NCI-H2227 (cell line): ENCODE measurements around the gene TK1.

Experiments used
- DNase-seq: peaks from one replicate; lab custom pipeline; 2025; ENCODE audit not compliant: unreplicated experiment; lab: John Stamatoyannopoulos, UW

TK1 gene

DNA sequence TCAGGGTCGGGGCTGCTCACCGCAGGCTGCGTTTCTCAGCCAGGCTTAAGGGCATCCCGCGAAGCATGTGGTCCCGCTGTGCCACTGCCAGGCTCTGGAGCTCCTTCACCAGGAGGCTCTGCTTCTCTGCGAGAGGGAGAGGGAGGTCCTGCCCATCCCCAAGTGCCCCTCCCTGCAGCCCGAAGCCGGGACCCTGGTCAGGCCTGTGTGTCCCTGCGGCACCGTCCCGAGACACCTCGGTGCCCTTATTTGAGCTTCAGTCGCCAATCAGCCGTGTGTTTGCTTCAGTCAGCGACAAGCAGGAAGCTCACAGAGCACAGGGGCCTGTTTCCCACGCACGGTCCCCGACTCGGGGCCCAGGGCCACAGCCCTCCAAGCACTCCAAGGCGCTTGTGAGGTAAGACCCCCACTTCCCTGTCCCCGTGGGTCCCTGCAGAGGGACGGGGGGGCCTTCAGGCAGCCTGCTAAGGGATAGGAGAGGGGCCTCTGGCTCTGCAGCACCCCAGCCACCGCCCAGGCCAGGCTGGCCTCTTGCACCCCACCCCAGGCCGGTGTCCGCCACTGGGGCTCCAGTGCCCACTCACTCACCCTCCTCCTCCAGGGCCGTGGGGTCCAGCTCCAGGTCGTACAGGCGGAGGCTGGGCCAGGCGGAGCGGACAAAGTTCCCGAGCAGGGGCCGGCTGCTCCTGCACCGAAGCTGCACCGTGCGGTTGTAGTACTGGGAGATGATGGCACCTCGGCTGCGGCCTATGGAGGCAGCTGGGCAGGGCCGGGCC, 61.5 kb downstream of the TK1 start:
- DNase-seq: no peak

DNA sequence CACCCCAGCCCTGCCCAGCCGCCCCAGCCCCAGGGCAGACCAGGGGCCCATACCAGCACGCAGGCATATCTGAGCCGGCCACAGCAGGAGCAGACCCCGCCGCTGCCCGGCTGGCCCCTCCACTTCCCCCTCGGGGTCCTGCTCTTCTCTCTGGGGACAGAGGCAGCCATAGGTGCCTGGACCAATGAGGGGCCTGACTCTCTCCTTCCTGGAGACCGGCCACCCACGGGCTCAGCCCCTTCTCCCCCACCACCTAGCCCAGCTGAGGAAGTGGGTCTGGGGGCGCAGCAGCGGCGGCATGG, 62.1 kb downstream of the TK1 start:
- no peak for DNase-seq
